GM19324 (cell line): ENCODE measurements around the gene SUV39H2.
"Not testable (repeated sequence)": the region's sequence is repeated elsewhere in the genome, so short reads cannot be mapped to it uniquely, and the experiment has no call there.

Source experiments
- ATAC-seq: cut with Tn5 transposase; IDR thresholded peaks from one replicate; pipeline ENCODE4 v1.9.1; 2021; ENCODE audit warnings: mild to moderate bottlenecking, moderate library complexity; ENCODE audit not compliant: unreplicated experiment, low FRiP score

The SUV39H2 gene

GRCh38 chr10:14873090-14873760 is 5.4 kb upstream of the SUV39H2 start:
- no peak for ATAC-seq

GRCh38 chr10:14875941-14876340 is 2.7 kb upstream of the SUV39H2 start:
- ATAC-seq, result no peak

DNA sequence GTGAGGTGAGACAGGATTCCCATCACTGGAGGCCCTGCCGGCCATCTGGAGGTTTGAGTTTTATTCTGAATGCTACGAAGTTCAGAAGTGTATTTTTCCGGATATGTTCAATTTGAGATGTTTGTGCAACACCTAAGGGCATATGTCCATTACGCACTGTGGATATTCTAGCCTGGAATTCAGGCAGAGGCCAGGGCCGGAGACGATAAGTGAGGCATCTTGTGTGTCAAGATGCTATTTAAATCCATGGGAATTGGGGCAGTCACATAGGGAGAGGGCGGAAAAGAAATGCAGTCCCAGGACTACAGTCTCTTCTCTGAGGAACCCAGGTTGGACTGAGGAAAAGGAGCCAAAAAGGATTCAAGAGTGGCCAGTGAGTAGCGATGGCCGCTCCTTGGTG is 1.9 kb upstream of the SUV39H2 start:
- no peak for ATAC-seq

DNA sequence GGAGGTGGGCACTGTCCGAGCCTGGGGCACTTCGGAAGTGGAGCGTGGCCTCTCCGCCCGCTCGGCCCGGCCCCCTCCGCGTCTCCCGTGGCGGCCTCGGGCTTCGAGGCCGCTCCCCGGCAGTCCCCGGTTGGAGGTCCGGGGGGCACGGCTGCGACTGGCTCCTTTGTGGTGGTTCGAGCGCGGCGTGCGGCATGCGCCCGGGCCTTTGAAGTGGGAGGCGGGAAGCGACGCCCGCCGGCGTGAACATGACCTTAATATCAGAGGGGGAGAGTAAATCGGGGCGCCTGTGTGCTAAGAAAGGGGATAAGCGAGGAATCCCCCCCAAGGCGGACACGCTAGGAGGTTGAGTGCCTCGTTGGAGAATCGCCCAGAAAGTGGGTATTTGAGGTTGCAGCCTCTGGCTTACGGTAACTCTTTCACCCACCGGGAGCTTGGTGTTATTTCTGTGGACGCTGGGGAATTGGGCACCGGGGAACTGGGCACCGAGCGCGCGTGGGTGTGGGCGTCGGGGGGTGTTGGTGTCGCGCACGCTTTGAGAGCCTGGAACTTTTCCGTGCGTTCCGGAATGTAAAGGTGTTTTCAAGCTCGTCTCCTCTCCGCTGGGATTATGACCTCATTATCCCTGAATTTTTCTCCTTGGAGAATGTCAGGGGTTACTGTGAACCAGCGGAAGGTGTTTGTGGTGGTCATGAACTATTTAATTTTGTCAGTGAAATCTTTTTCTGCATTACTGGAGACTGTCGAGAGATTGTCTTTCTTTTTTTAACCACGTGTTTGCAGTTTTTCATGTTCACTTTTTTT is 660 bp downstream of the SUV39H2 start:
- ATAC-seq, result peak; percentile 17

DNA sequence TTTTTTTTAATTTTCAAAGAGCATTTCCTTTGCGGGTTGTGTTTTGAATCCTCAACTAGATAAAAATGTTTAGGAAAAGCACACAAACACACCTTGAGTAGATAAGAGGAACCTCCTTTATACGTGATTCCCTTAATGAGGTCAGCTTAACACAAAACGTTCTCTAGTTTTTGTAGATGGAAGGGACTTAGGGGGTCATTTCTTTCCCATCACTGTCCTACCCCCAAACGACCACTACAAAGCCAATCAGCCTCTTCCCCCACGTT is 1.2 kb downstream of the SUV39H2 start:
- no peak for ATAC-seq

DNA sequence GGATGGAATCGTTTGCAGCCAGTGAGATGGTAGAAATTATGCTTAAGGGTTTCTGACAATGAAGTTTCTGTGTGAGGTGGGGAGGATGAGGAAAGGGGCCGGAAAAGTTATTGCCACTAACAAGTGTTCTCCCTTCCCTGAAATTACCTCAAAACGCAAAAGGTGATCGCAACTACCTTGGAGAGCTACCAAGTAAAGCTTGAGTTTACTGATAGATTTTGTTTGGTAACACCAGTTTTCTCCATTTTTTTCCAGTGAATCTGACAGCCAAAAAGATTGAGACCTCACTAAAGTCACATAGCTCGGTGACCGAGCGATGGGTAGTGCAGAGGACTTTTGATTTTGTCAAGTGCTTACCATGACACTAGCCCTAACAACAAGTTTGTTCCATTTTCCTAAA is 1.6 kb downstream of the SUV39H2 start:
- no peak for ATAC-seq

DNA sequence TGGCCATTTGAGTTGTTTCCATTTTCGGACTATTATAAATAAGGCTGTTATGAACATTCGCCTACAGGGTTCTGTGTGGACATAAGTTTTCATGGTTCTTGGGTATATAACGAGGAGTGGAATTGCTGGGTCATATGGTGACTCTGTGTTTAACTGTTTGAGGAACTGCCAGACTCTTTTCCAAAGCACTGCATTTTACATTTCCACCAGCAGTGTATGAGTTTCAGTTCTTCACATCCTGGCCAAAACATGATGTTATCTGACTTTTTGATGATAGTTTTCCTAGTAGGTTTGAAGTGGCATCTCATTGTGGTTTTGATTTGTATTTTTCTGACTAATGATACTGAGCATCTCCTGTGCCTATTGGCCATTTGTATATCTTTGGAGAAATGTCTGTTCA is 5.4 kb downstream of the SUV39H2 start:
- no peak for ATAC-seq

DNA sequence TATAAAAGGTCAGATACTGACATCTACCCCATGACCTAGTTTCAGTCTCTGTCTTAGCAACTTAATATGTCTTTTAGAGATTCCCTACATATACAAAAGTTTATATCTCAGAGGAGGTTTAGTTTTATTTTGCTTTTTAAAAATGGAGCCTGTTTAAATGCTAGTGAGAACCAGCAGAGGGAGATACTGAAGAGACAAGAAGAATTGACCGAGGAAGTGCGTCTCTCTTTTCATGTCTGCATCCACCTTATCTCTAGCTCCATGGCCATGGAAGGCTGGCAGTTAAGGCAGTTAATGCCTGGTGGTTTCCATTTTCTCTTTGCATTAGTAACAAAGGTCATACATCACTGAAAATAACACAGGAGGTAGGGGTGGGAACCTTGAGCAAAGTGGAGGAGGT is 10.7 kb downstream of the SUV39H2 start:
- ATAC-seq, result no peak

DNA sequence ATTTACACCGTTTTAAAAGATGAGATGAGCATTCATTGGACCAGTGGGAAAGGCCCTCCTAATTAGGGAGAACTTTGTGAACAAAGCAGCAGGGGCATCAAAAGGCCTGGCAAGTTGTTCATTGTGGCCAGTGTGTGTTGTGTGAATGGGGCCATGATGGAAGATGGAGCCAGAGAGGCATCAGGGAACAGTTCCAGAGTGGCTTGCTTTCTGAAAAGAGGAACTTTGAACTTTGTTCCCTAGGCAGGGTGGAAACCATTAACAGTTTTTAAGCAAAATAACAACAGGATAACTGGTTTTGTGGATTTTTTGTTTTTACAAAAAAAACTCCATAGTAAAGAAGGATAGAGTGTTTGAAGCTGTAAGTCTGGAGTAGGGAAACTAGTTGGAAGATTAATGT is 12.5 kb downstream of the SUV39H2 start:
- no peak for ATAC-seq

GRCh38 chr10:14904316-14904732 is 25.7 kb downstream of the SUV39H2 start:
- ATAC-seq, result no peak

DNA sequence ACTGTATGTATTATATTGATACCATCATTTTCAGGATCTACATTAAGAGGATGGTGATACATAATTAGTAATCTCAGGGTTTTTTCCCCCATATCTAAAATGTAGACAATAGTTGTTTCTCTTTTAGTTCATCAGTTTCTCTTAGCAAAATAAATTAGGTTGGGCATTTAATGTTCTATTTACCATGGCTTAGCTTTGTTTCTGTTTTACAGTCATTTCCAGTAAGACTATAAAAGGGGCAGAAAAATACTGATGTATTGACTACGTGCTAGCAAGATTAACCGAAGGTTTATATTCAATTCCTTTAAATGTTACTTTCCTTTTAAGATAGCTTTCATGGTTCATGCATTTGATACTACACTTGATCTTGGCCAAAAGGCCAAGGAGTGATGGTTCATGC is 26.2 kb downstream of the SUV39H2 start:
- ATAC-seq, result no peak

DNA sequence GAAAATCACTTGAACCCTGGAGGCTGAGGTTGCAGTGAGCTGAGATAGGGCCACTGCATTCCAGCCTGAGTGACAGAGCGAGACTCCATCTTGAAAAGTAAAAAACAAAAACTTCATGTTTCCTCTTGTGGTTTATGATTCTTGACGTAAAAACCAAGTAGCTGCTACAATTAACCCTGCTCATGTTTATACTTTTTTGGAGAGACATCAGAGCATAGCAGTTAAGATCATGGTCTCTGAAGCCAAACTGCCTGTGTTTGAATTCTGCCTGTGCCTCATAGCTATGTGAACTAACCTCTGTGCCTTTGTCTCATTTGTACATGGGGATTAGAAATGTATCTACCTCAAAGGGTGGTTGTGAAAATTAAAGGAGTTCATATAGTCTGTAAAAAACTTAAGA is 27.2 kb downstream of the SUV39H2 start:
- ATAC-seq, result no peak

GRCh38 chr10:14906765-14907164 is 28.1 kb downstream of the SUV39H2 start:
- ATAC-seq, result no peak

GRCh38 chr10:14907591-14907990 is 28.9 kb downstream of the SUV39H2 start:
- ATAC-seq, result not testable (repeated sequence)

DNA sequence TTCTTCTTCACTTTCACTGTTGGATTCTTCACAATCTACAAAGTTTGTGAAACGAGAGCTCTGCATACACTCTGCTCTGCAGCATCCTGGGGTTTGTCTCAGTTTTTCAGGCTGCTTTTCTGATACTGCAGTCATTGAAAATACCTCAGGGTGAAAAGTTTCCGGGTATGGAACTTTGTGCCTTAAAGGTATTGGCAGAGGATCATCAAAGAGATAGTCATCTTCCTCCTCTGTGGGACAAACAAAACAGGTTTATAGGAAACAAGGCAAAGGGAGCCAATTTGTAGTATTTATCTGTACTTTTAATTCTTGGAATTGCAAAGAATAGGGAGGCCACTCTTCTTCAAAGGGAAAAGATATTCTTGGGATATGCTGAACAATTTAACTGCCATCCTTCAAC is 30.4 kb downstream of the SUV39H2 start:
- no peak for ATAC-seq

DNA sequence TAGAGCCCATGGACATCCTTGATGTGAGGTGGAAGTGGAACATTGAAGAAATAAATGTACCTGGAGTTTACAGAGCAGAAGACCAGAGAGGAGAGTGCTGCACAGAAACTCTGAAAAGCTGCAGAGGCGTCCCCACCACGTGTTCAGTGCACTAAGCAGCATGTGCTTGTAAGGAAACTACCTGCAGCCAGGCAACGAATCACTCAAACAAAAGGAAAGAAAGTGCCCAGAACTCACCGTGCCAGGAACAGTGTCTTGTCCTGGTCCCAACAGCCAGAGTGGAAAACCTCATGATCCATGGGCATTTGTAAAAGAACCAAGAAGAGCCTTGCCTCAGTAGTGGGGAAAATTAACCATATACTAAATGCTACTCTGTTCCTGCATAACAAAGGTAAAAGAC is 32.3 kb downstream of the SUV39H2 start:
- ATAC-seq, result no peak

- ATAC-seq, result no peak
These were observed 33.1 kb downstream of the SUV39H2 start for GRCh38 chr10:14911801-14912200.

GRCh38 chr10:14916600-14916999 is 37.9 kb downstream of the SUV39H2 start:
- no peak for ATAC-seq

DNA sequence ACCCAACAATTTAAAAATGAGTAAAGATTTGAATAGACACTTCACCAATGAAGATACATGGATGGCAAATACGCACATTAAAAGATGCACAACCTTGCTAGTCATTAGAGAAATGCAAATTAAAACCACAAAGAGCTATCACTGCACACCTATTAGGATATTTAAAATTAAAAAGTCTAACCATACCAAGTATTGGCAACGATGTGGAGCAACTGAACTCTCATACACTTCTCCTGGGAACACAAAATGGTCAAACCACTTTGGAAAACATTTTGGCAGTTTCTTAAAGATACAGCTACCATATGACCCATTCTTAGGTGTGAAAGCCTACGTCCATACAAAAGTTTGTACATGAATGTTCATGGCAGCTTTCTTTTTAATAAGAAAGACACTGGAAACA is 39.2 kb downstream of the SUV39H2 start:
- no peak for ATAC-seq

DNA sequence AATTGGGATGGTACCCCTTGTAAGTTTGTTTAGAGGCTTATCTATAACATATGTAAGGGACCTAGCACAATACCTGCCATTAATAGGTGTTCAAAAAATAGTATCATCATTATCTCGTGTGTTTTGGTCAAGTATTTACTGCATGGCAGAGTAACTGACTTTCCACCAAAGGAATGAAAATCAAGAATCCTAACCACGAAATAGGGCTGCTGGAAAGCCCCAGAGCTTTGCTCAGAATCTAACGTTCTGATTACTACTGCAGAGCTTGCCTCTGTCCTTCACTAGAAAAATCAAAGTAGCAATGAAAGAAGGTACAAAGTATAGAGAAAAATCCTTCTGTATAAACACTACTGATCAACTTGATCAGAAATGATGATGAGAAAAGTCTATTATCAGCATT is 40.3 kb downstream of the SUV39H2 start:
- no peak for ATAC-seq

DNA sequence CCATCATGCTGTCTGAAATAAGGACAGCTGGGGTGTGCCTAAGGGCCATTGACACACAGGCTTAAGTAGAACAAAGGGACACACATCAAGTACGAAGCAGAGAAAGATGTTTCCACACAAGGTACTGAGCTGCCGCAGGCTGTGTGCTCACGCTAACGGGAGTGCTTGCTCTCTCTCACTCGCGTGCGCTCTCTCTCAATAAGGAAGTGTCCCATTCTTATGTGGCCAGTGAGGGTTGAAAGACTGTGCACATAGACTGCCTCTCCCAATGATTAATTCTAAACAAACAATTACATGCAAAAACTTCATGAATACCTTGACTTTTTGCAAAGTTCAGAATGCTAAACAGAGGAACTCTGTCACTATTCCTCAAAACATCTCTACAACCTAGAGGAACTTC is 45.3 kb downstream of the SUV39H2 start:
- ATAC-seq, result no peak

- no peak for ATAC-seq
These were observed 46.6 kb downstream of the SUV39H2 start for GRCh38 chr10:14925268-14925667.
